ENCODE measurements around the gene ZBTB40.

Gene ZBTB40

GRCh38 chr1:22418933-22419382, 32.7 kb upstream of the ZBTB40 start:
- peak; percentile 72 for DNase-seq
- in situ Hi-C loops (cut with HindIII; ENCODE audit: low pct_ligation_motif_present, low pct_unique_long_range_greater_than_20kb, low sequenced_read_pairs), result no loop called here

- peak; percentile 80 for DNase-seq
- in situ Hi-C loops (cut with HindIII; ENCODE audit: low pct_ligation_motif_present, low pct_unique_long_range_greater_than_20kb, low sequenced_read_pairs), result no loop called here
Measured at GRCh38 chr1:22420455-22421053, 31.1 kb upstream of the ZBTB40 start.

GRCh38 chr1:22426781-22427180, 24.9 kb upstream of the ZBTB40 start:
- DNase-seq, result no peak
- in situ Hi-C loops (cut with HindIII; ENCODE audit: low pct_ligation_motif_present, low pct_unique_long_range_greater_than_20kb, low sequenced_read_pairs), result no loop called here

- no peak for DNase-seq
- in situ Hi-C loops (cut with HindIII; ENCODE audit: low pct_ligation_motif_present, low pct_unique_long_range_greater_than_20kb, low sequenced_read_pairs), result no loop called here
Measured at GRCh38 chr1:22428672-22429071, 23.0 kb upstream of the ZBTB40 start.

- DNase-seq, result no peak
- in situ Hi-C loops (cut with HindIII; ENCODE audit: low pct_ligation_motif_present, low pct_unique_long_range_greater_than_20kb, low sequenced_read_pairs), result no loop called here
Measured at GRCh38 chr1:22431965-22432364, 19.7 kb upstream of the ZBTB40 start.

GRCh38 chr1:22434717-22435116, 16.9 kb upstream of the ZBTB40 start:
- in situ Hi-C loops (cut with HindIII; ENCODE audit: low pct_ligation_motif_present, low pct_unique_long_range_greater_than_20kb, low sequenced_read_pairs), result no loop called here
- DNase-seq, result no peak

GRCh38 chr1:22436948-22437347, 14.7 kb upstream of the ZBTB40 start:
- DNase-seq, result no peak
- in situ Hi-C loops (cut with HindIII; ENCODE audit: low pct_ligation_motif_present, low pct_unique_long_range_greater_than_20kb, low sequenced_read_pairs), result no loop called here

- in situ Hi-C loops (cut with HindIII; ENCODE audit: low pct_ligation_motif_present, low pct_unique_long_range_greater_than_20kb, low sequenced_read_pairs), result no loop called here
- no peak for DNase-seq
Measured at GRCh38 chr1:22437573-22437972, 14.1 kb upstream of the ZBTB40 start.

GRCh38 chr1:22440582-22440981, 11.1 kb upstream of the ZBTB40 start:
- in situ Hi-C loops (cut with HindIII; ENCODE audit: low pct_ligation_motif_present, low pct_unique_long_range_greater_than_20kb, low sequenced_read_pairs), result no loop called here
- DNase-seq, result no peak

- no peak for DNase-seq
- in situ Hi-C loops (cut with HindIII; ENCODE audit: low pct_ligation_motif_present, low pct_unique_long_range_greater_than_20kb, low sequenced_read_pairs), result no loop called here
Measured at GRCh38 chr1:22442212-22442894, 9.3 kb upstream of the ZBTB40 start.

- in situ Hi-C loops (cut with HindIII; ENCODE audit: low pct_ligation_motif_present, low pct_unique_long_range_greater_than_20kb, low sequenced_read_pairs), result no loop called here
- no peak for DNase-seq
Measured at GRCh38 chr1:22443332-22443731, 8.3 kb upstream of the ZBTB40 start.

GRCh38 chr1:22444856-22445255, 6.8 kb upstream of the ZBTB40 start:
- in situ Hi-C loops (cut with HindIII; ENCODE audit: low pct_ligation_motif_present, low pct_unique_long_range_greater_than_20kb, low sequenced_read_pairs), result no loop called here

GRCh38 chr1:22447621-22448111, 4.0 kb upstream of the ZBTB40 start:
- DNase-seq, result peak; percentile 68
- in situ Hi-C loops (cut with HindIII; ENCODE audit: low pct_ligation_motif_present, low pct_unique_long_range_greater_than_20kb, low sequenced_read_pairs), result no loop called here

More at GRCh38 chr1:22444856-22445255, 6.8 kb upstream of the ZBTB40 start:
- no peak for DNase-seq

- in situ Hi-C loops (cut with HindIII; ENCODE audit: low pct_ligation_motif_present, low pct_unique_long_range_greater_than_20kb, low sequenced_read_pairs), result no loop called here
- DNase-seq, result no peak
Measured at GRCh38 chr1:22449636-22450035, 2.0 kb upstream of the ZBTB40 start.

GRCh38 chr1:22450351-22451021, 1.2 kb upstream of the ZBTB40 start:
- in situ Hi-C loops (cut with HindIII; ENCODE audit: low pct_ligation_motif_present, low pct_unique_long_range_greater_than_20kb, low sequenced_read_pairs), result no loop called here
- DNase-seq, result no peak

- in situ Hi-C loops (cut with HindIII; ENCODE audit: low pct_ligation_motif_present, low pct_unique_long_range_greater_than_20kb, low sequenced_read_pairs), result no loop called here
- DNase-seq, result no peak
Measured at GRCh38 chr1:22452481-22452957, 868 bp downstream of the ZBTB40 start.

- no peak for DNase-seq
- in situ Hi-C loops (cut with HindIII; ENCODE audit: low pct_ligation_motif_present, low pct_unique_long_range_greater_than_20kb, low sequenced_read_pairs), result no loop called here
Measured at GRCh38 chr1:22453181-22453580, 1.5 kb downstream of the ZBTB40 start.

GRCh38 chr1:22454476-22455056, 2.9 kb downstream of the ZBTB40 start:
- DNase-seq, result no peak
- in situ Hi-C loops (cut with HindIII; ENCODE audit: low pct_ligation_motif_present, low pct_unique_long_range_greater_than_20kb, low sequenced_read_pairs), result no loop called here

- in situ Hi-C loops (cut with HindIII; ENCODE audit: low pct_ligation_motif_present, low pct_unique_long_range_greater_than_20kb, low sequenced_read_pairs), result no loop called here
- no peak for DNase-seq
Measured at GRCh38 chr1:22457345-22457744, 5.7 kb downstream of the ZBTB40 start.

All from ACHN (cell line).